Panc1 (cell line): ENCODE measurements around the gene PLK1. TPM values are rescaled to one million over a fixed set of nuclear protein-coding genes. Genes with fewer than 3 reads are reported as not detected.

Source experiments
- ATAC-seq: fragments of 200-7000 bp; cut with Tn5 transposase; 2 replicates; pipeline ENCODE4 v1.9.1; 2020; ENCODE audit warnings: mild to moderate bottlenecking, moderate library complexity
- BruUV-seq: library from RNA; stranded (reverse); fragments of 400-500 nt; replicated peaks from 2 replicates; lab custom pipeline; 2021; lab: Mats Ljungman, UMichigan
- CTCF ChIA-PET: fragments of 300-600 bp; sonication (Branson Sonifier 250); formaldehyde crosslinking; loops from one replicate; lab custom pipeline; 2022; ENCODE audit warnings: antibody characterized with exemption; lab: Charles Lee
- POLR2A ChIA-PET: fragments of 300-600 bp; sonication (Branson Sonifier 250); formaldehyde crosslinking; loops from one replicate; lab custom pipeline; 2022; ENCODE audit warnings: antibody characterized with exemption; lab: Charles Lee
- DNase-seq: peaks from one replicate; pipeline ENCODE4 v3.0.0-alpha.2; 2010; ENCODE audit warnings: low read depth, low spot score
- H3K27ac ChIP-seq: 2 replicates; pipeline ENCODE4 v1.5.1; 2011; ENCODE audit warnings: mild to moderate bottlenecking, low read length, inconsistent platforms
- H3K27me3 ChIP-seq: fragments of 200-500 bp; sonication (Bioruptor generic); 2 replicates; pipeline ENCODE4 v1.6.0; 2014; ENCODE audit warnings: low read length, inconsistent platforms; ENCODE audit not compliant: control insufficient read depth, insufficient read depth
- H3K36me3 ChIP-seq: fragments of 200-500 bp; sonication (Bioruptor generic); 2 replicates; pipeline ENCODE4 v1.5.1; 2014; ENCODE audit warnings: inconsistent platforms, mild to moderate bottlenecking, low read length, moderate library complexity; ENCODE audit not compliant: control insufficient read depth, insufficient read depth
- H3K4me1 ChIP-seq: 2 replicates; pipeline ENCODE4 v1.5.1; 2011; ENCODE audit warnings: inconsistent platforms, mild to moderate bottlenecking, low read length, moderate library complexity; ENCODE audit not compliant: control insufficient read depth, insufficient read depth
- H3K4me3 ChIP-seq, 2 experiments: 2 replicates each; pipeline ENCODE4 v1.5.1; 2011 to 2012; ENCODE audit warnings: low read depth in 2 of 2, low read length in 2 of 2, mild to moderate bottlenecking in 2 of 2, inconsistent platforms in 1 of 2, moderate library complexity in 1 of 2
- H3K9me3 ChIP-seq: fragments of 200-500 bp; sonication (Bioruptor generic); 2 replicates; pipeline ENCODE4 v1.5.1; 2014; ENCODE audit warnings: low read depth, mild to moderate bottlenecking, inconsistent platforms, low read length, moderate library complexity; ENCODE audit not compliant: control insufficient read depth, insufficient read depth
- POLR2AphosphoS5 ChIP-seq: IDR thresholded peaks from 2 replicates; pipeline ENCODE4 v1.6.1; 2012; ENCODE audit warnings: mild to moderate bottlenecking, low read depth, low read length, moderate library complexity
- REST ChIP-seq, 2 experiments: IDR thresholded peaks; 2 replicates each; pipeline ENCODE4 v1.6.1; 2011 to 2012; ENCODE audit warnings: low read depth in 2 of 2, control low read depth in 1 of 2, low read length in 1 of 2, mild to moderate bottlenecking in 1 of 2, moderate library complexity in 1 of 2; ENCODE audit not compliant: insufficient read depth in 1 of 2
- SIN3A ChIP-seq: IDR thresholded peaks from 2 replicates; pipeline ENCODE4 v1.6.1; 2012; ENCODE audit warnings: low read depth, mild to moderate bottlenecking, low read length, moderate library complexity, borderline replicate concordance; ENCODE audit not compliant: insufficient read depth
- TCF7L2 ChIP-seq: IDR thresholded peaks from 2 replicates; pipeline ENCODE4 v1.6.1; 2011; ENCODE audit warnings: mild to moderate bottlenecking, low read depth, low read length, inconsistent platforms
- in situ Hi-C: cut with HindIII; loops from 2 replicates; pipeline ENCODE4 v1.10.0; 2016; ENCODE audit warnings: low sequenced_read_pairs, low pct_unique_long_range_greater_than_20kb
- intact Hi-C: fragments of 100-400 bp; cut with micrococcal nuclease; formaldehyde crosslinking; loops from one replicate; pipeline ENCODE4 v1.10.0; 2022; ENCODE audit not compliant: unreplicated experiment
- total RNA-seq: library from RNA; stranded (reverse); gene quantifications from one replicate; pipeline ENCODE4 v1.2.1, GENCODE V29; 2021; ENCODE audit not compliant: unreplicated experiment
- TF ChIP-seq, protein P1 (sequence below): fragments of 450-650 bp; IDR thresholded peaks from 2 replicates; pipeline ENCODE4 v1.5.1; 2017; ENCODE audit warnings: mild to moderate bottlenecking

Gene PLK1
- total RNA-seq, 1 experiment from 2014 or later = 94.8 TPM

GRCh38 chr16:23710504-23710903 lies 31.8 kb downstream of the PLK1 start:
- ATAC-seq = no peak

GRCh38 chr16:23711785-23712184 lies 33.1 kb downstream of the PLK1 start:
- no peak overlapping the region for H3K4me3 ChIP-seq
- ChIA-PET POLR2A (no interaction called here), CTCF (no interaction called here)
- DNase-seq = no peak
- peaks cover 4% of the 10 kb centered on the region; the same call in 1 of the 2 replicates for H3K9me3 ChIP-seq
- TF ChIP-seq REST (IDR thresholded peaks at IDR 0.05; ENCODE audit: insufficient read depth in 1 of 2, low read depth in 2 of 2, low read length in 1 of 2) (no peak), POLR2AphosphoS5 (no peak), TCF7L2 (no peak)
- TF ChIP-seq, protein P1, sequence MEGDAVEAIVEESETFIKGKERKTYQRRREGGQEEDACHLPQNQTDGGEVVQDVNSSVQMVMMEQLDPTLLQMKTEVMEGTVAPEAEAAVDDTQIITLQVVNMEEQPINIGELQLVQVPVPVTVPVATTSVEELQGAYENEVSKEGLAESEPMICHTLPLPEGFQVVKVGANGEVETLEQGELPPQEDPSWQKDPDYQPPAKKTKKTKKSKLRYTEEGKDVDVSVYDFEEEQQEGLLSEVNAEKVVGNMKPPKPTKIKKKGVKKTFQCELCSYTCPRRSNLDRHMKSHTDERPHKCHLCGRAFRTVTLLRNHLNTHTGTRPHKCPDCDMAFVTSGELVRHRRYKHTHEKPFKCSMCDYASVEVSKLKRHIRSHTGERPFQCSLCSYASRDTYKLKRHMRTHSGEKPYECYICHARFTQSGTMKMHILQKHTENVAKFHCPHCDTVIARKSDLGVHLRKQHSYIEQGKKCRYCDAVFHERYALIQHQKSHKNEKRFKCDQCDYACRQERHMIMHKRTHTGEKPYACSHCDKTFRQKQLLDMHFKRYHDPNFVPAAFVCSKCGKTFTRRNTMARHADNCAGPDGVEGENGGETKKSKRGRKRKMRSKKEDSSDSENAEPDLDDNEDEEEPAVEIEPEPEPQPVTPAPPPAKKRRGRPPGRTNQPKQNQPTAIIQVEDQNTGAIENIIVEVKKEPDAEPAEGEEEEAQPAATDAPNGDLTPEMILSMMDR = no peak
- H3K36me3 ChIP-seq = no peaks in the 10 kb centered on the region
- H3K27me3 ChIP-seq = peaks cover 5% of the 10 kb centered on the region; the same call in 1 of the 2 replicates
- in situ Hi-C loops = no loop called here
- H3K27ac ChIP-seq = no peak overlapping the region
- no TSS peak for BruUV-seq
- no peak for ATAC-seq
- intact Hi-C loops = no loop called here
- no peaks in the 10 kb centered on the region for H3K4me1 ChIP-seq

More at GRCh38 chr16:23710504-23710903, 31.8 kb downstream of the PLK1 start:
- no TSS peak for BruUV-seq
- H3K27ac ChIP-seq = no peak overlapping the region
- no peak for TF ChIP-seq POLR2AphosphoS5
- in situ Hi-C loops (no loop called here), intact Hi-C loops (no loop called here)
- peaks cover 4% of the 10 kb centered on the region; the same call in 1 of the 2 replicates for H3K9me3 ChIP-seq
- DNase-seq = no peak
- peaks cover 3% of the 10 kb centered on the region; the same call in 1 of the 2 replicates for H3K27me3 ChIP-seq
- POLR2A ChIA-PET = no interaction called here
- no peaks in the 10 kb centered on the region for H3K4me1 ChIP-seq
- no peaks in the 10 kb centered on the region for H3K36me3 ChIP-seq
- H3K4me3 ChIP-seq = no peak overlapping the region
- CTCF ChIA-PET = no interaction called here

GRCh38 chr16:23712976-23713375 lies 34.3 kb downstream of the PLK1 start, which contains the start of gene ERN2:
Gene ERN2 (minus strand): TSS chr16:23713222. CDS start chr16:23713187, 35 bp downstream.
- no peak for ATAC-seq
- no peaks in the 10 kb centered on the region for H3K36me3 ChIP-seq
- BruUV-seq = no TSS peak
- H3K27ac ChIP-seq = no peak within 1 kb of the TSS
- CTCF ChIA-PET = no interaction called here
- no peak for DNase-seq
- peaks cover 5% of the 10 kb centered on the region; the same call in 1 of the 2 replicates for H3K27me3 ChIP-seq
- no peaks in the 10 kb centered on the region for H3K4me1 ChIP-seq
- H3K4me3 ChIP-seq = no peak within 1 kb of the TSS
- H3K9me3 ChIP-seq = peaks cover 4% of the 10 kb centered on the region; the same call in 1 of the 2 replicates
- POLR2A ChIA-PET = no interaction called here
- TF ChIP-seq SIN3A (no peak), TCF7L2 (no peak), POLR2AphosphoS5 (no peak), REST (IDR thresholded peaks at IDR 0.05; ENCODE audit: insufficient read depth in 1 of 2, low read depth in 2 of 2, low read length in 1 of 2) (no peak)
- TF ChIP-seq, protein P1 = no peak
- in situ Hi-C loops (no loop called here), intact Hi-C loops (no loop called here)
